BLaER1 (cell line): ENCODE measurements around the gene MIS12.

ENCODE experiments used
- H3K27ac ChIP-seq: shearing (Covaris generic); formaldehyde crosslinking; 2 replicates; pipeline ENCODE4 v1.8.1; 2022
- H3K27me3 ChIP-seq: shearing (Covaris generic); formaldehyde crosslinking; 2 replicates; pipeline ENCODE4 v1.8.1; 2022
- H3K36me3 ChIP-seq: shearing (Covaris generic); formaldehyde crosslinking; 2 replicates; pipeline ENCODE4 v1.8.1; 2022
- H3K4me1 ChIP-seq: shearing (Covaris generic); formaldehyde crosslinking; 2 replicates; pipeline ENCODE4 v1.8.1; 2022
- H3K4me2 ChIP-seq: shearing (Covaris generic); formaldehyde crosslinking; 2 replicates; pipeline ENCODE4 v1.8.1; 2022
- H3K4me3 ChIP-seq: shearing (Covaris generic); formaldehyde crosslinking; 2 replicates; pipeline ENCODE4 v1.8.1; 2022
- H3K9ac ChIP-seq: shearing (Covaris generic); formaldehyde crosslinking; 2 replicates; pipeline ENCODE4 v1.8.1; 2022
- H3K9me3 ChIP-seq: shearing (Covaris generic); formaldehyde crosslinking; 2 replicates; pipeline ENCODE4 v1.8.1; 2022
- H4K20me1 ChIP-seq: shearing (Covaris generic); formaldehyde crosslinking; 2 replicates; pipeline ENCODE4 v1.8.1; 2022
- Cebpa-rat ChIP-seq: shearing (Covaris generic); IDR thresholded peaks from 2 replicates; pipeline ENCODE4 v1.8.1; 2022

MIS12 gene

GRCh38 chr17:5530265-5531084, 44.1 kb downstream of the MIS12 start:
- peaks cover 12% of the 10 kb centered on the region for H3K4me1 ChIP-seq
- H4K20me1 ChIP-seq = no peaks in the 10 kb centered on the region
- no peaks in the 10 kb centered on the region for H3K9me3 ChIP-seq
- no peak overlapping the region for H3K4me3 ChIP-seq
- no peak overlapping the region for H3K9ac ChIP-seq
- H3K36me3 ChIP-seq = peaks cover 82% of the 10 kb centered on the region
- no peak for TF ChIP-seq Cebpa-rat
- H3K27ac ChIP-seq = no peak overlapping the region
- H3K27me3 ChIP-seq = no peaks in the 10 kb centered on the region
- no peak overlapping the region for H3K4me2 ChIP-seq

- Histone ChIP-seq H4K20me1 (no peaks in the 10 kb centered on the region), H3K4me3 (no peak overlapping the region), H3K4me1 (peaks cover 12% of the 10 kb centered on the region), H3K4me2 (no peak overlapping the region), H3K27me3 (no peaks in the 10 kb centered on the region), H3K27ac (no peak overlapping the region), H3K9ac (no peak overlapping the region), H3K9me3 (no peaks in the 10 kb centered on the region), H3K36me3 (peaks cover 82% of the 10 kb centered on the region)
- TF ChIP-seq Cebpa-rat = no peak
These were observed 44.7 kb downstream of the MIS12 start for GRCh38 chr17:5531085-5531418.

- Histone ChIP-seq H3K4me2 (no peak overlapping the region), H3K27ac (no peak overlapping the region), H3K27me3 (no peaks in the 10 kb centered on the region), H3K4me3 (no peak overlapping the region), H3K36me3 (peaks cover 80% of the 10 kb centered on the region), H3K9me3 (no peaks in the 10 kb centered on the region), H3K4me1 (0 out of 2 replicates have a peak, but pooled peaks cover 2% of the 10 kb centered on the region), H3K9ac (no peak overlapping the region), H4K20me1 (no peaks in the 10 kb centered on the region)
- TF ChIP-seq Cebpa-rat = no peak
These were observed 46.2 kb downstream of the MIS12 start for GRCh38 chr17:5532581-5532980.

DNA sequence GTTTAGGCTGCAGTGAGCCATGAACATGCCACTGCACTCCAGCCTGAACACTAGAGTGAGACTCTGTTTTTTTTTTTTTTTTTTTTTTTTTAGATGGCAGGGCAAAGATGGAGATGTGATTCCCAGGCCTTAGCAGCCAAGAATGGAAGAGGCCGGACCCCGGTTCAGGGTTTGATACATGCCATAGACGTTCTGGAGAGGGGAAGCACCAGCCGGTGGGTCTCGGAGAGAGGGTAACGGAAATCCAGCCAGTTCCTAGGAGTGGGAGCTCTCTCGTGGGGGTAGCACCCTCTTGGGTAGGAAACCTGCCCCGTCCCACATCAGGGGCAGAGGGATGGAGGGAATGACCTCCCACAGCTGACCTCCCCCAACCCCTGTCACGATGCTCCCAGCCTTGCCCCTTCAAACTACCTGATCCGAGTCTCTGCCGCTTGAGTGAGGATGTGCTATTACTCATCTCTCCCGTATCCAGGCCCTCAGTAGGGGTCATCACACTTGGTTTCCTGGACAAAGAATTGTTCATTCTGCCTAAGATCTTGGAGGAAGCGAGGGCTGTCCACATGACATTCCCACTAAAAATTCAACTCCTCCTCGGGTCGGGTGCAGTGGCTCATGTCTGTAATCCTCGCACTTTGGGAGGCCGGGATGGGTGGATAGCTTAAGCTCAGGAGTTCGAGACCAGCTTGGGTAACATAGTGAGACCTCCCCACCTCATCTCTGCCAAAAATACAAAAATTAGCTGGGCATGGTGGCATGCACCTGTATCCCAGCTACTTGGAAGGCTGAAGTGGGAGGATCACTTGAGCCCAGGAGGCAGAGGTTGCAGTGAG, 47.3 kb downstream of the MIS12 start:
- Histone ChIP-seq H3K36me3 (peaks cover 82% of the 10 kb centered on the region), H3K27me3 (no peaks in the 10 kb centered on the region), H3K9me3 (no peaks in the 10 kb centered on the region), H3K27ac (no peak overlapping the region), H4K20me1 (no peaks in the 10 kb centered on the region), H3K4me2 (no peak overlapping the region), H3K9ac (no peak overlapping the region), H3K4me3 (no peak overlapping the region), H3K4me1 (no peaks in the 10 kb centered on the region)
- TF ChIP-seq Cebpa-rat = no peak

DNA sequence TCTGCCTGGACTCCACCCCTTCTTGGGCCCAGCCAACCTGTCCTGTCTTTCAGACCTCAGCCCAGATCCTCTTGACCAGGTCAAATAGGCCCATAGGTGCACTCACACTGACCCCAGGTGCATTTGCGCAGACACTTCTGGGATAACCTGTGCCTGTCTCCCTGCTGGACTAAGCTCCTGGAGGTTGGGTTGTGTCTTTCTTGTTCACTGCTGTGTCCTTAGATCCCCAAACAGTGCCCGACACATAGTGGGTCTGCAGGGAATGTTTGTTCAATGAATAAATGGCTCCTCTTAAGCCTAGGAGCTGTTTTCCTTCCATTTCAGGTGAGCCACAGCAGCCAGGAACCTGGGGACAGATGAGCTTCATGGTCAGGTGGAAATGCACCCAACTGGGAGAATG, 49.1 kb downstream of the MIS12 start:
- no peak overlapping the region for H3K4me2 ChIP-seq
- no peaks in the 10 kb centered on the region for H3K9me3 ChIP-seq
- no peak overlapping the region for H3K9ac ChIP-seq
- no peaks in the 10 kb centered on the region for H3K4me1 ChIP-seq
- H3K36me3 ChIP-seq = peaks cover 89% of the 10 kb centered on the region
- no peaks in the 10 kb centered on the region for H4K20me1 ChIP-seq
- TF ChIP-seq Cebpa-rat = no peak
- no peaks in the 10 kb centered on the region for H3K27me3 ChIP-seq
- H3K27ac ChIP-seq = no peak overlapping the region
- H3K4me3 ChIP-seq = no peak overlapping the region

GRCh38 chr17:5536866-5537650, 50.7 kb downstream of the MIS12 start:
- H3K9me3 ChIP-seq = no peaks in the 10 kb centered on the region
- no peak for TF ChIP-seq Cebpa-rat

GRCh38 chr17:5539286-5539685, 52.9 kb downstream of the MIS12 start:
- no peak for TF ChIP-seq Cebpa-rat
- Histone ChIP-seq H3K27me3 (no peaks in the 10 kb centered on the region), H3K9me3 (no peaks in the 10 kb centered on the region), H3K9ac (no peak overlapping the region), H4K20me1 (no peaks in the 10 kb centered on the region), H3K4me1 (no peaks in the 10 kb centered on the region), H3K27ac (no peak overlapping the region), H3K36me3 (peaks cover 82% of the 10 kb centered on the region), H3K4me2 (no peak overlapping the region), H3K4me3 (no peak overlapping the region)

More at GRCh38 chr17:5536866-5537650, 50.7 kb downstream of the MIS12 start:
- Histone ChIP-seq H3K9ac (no peak overlapping the region), H3K27me3 (no peaks in the 10 kb centered on the region), H4K20me1 (no peaks in the 10 kb centered on the region), H3K4me3 (no peak overlapping the region), H3K36me3 (peaks cover 90% of the 10 kb centered on the region), H3K4me2 (no peak overlapping the region), H3K27ac (0 out of 2 replicates have a peak overlapping the region, but pooled peaks have one; percentile 6), H3K4me1 (no peaks in the 10 kb centered on the region)

DNA sequence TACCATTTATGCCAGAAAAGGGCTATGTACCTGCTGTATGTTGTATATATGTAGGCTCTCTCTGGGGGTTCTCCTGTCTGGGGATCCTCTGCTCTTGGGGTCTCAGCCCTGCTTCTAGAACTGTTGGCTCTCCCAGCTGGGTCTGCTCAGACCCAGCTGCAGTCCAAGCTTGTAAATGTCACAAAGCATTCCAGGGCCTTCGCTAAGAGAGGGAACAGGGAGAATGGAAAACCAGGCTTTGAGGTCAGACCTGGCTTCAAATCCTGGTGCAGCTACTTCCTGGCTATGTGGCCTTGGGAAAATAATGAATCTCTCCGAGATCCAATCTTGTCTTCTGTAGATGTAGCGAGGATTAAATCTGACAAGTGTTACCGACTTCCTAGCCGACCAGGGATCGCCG, 54.0 kb downstream of the MIS12 start:
- Histone ChIP-seq H4K20me1 (no peaks in the 10 kb centered on the region), H3K4me1 (no peaks in the 10 kb centered on the region), H3K4me2 (no peak overlapping the region), H3K27ac (no peak overlapping the region), H3K4me3 (no peak overlapping the region), H3K9me3 (no peaks in the 10 kb centered on the region), H3K9ac (no peak overlapping the region), H3K36me3 (peaks cover 85% of the 10 kb centered on the region), H3K27me3 (no peaks in the 10 kb centered on the region)
- TF ChIP-seq Cebpa-rat = no peak
